A204.1 (cell line): ENCODE data around the gene AXIN2.
"Not testable (repeated sequence)": the region's sequence is repeated elsewhere in the genome, so short reads cannot be mapped to it uniquely, and the experiment has no call there.

Experiments
- FAIRE-seq: peaks from 2 replicates; lab custom pipeline; 2012; peaks lifted over from hg19 to GRCh38; lab: Jason Lieb, UNC

AXIN2 gene

GRCh38 chr17:65515959-65516948 is 45.2 kb downstream of the AXIN2 start:
- FAIRE-seq: no peak

- no peak for FAIRE-seq
These were observed 45.9 kb downstream of the AXIN2 start for GRCh38 chr17:65515512-65515911.

- FAIRE-seq: no peak
These were observed 46.9 kb downstream of the AXIN2 start for GRCh38 chr17:65514541-65514940.

GRCh38 chr17:65514082-65514481 is 47.4 kb downstream of the AXIN2 start:
- FAIRE-seq: no peak

GRCh38 chr17:65511316-65511715 is 50.1 kb downstream of the AXIN2 start:
- no peak for FAIRE-seq

- no peak for FAIRE-seq
These were observed 52.4 kb downstream of the AXIN2 start for GRCh38 chr17:65509032-65509431.

GRCh38 chr17:65504673-65505072 is 56.8 kb downstream of the AXIN2 start:
- FAIRE-seq: not testable (repeated sequence)

- no peak for FAIRE-seq
These were observed 57.3 kb downstream of the AXIN2 start for GRCh38 chr17:65504141-65504540.

- FAIRE-seq: no peak
These were observed 57.9 kb downstream of the AXIN2 start for GRCh38 chr17:65503557-65503956.

GRCh38 chr17:65498816-65499215 is 62.6 kb downstream of the AXIN2 start:
- no peak for FAIRE-seq

GRCh38 chr17:65496801-65497200 is 64.6 kb downstream of the AXIN2 start:
- no peak for FAIRE-seq

GRCh38 chr17:65495122-65496055 is 66.1 kb downstream of the AXIN2 start:
- no peak for FAIRE-seq

GRCh38 chr17:65489413-65490155 is 71.9 kb downstream of the AXIN2 start:
- no peak for FAIRE-seq

GRCh38 chr17:65488665-65489064 is 72.8 kb downstream of the AXIN2 start:
- FAIRE-seq: no peak

- no peak for FAIRE-seq
These were observed 73.5 kb downstream of the AXIN2 start for GRCh38 chr17:65487990-65488389.

- FAIRE-seq: no peak
These were observed 74.3 kb downstream of the AXIN2 start for GRCh38 chr17:65487161-65487560.

- FAIRE-seq: no peak
These were observed 75.8 kb downstream of the AXIN2 start for GRCh38 chr17:65485388-65486299.

- FAIRE-seq: not testable (repeated sequence)
These were observed 77.0 kb downstream of the AXIN2 start for GRCh38 chr17:65484405-65484804.

- FAIRE-seq: no peak
These were observed 78.0 kb downstream of the AXIN2 start for GRCh38 chr17:65483438-65483837.

- FAIRE-seq: no peak
These were observed 79.2 kb downstream of the AXIN2 start for GRCh38 chr17:65482201-65482600.

- FAIRE-seq: no peak
These were observed 82.2 kb downstream of the AXIN2 start for GRCh38 chr17:65479282-65479681.
